Caco-2 (cell line): ENCODE results near the gene NXPH3. TPM values are rescaled to one million over a fixed set of nuclear protein-coding genes. Genes with fewer than 3 reads are reported as not detected.
A peak's percentile ranks its signal among the peaks of the same experiment; 100 is the strongest.

ENCODE experiments used
- BruUV-seq: library from RNA; stranded (reverse); fragments of 400-500 nt; replicated peaks from 2 replicates; lab custom pipeline; 2021; lab: Mats Ljungman, UMichigan
- CTCF ChIA-PET: fragments of 300-600 bp; sonication (Branson Sonifier 250); formaldehyde crosslinking; loops from one replicate; lab custom pipeline; 2022; ENCODE audit warnings: antibody characterized with exemption; lab: Charles Lee
- POLR2A ChIA-PET: fragments of 300-600 bp; sonication (Branson Sonifier 250); formaldehyde crosslinking; loops from one replicate; lab custom pipeline; 2022; ENCODE audit warnings: antibody characterized with exemption; lab: Charles Lee
- DNase-seq, 2 experiments: peaks; one replicate each; pipeline versions ENCODE4 v3.0.0 to v3.0.0-alpha.2; 2020 to 2022
- H3K27me3 ChIP-seq: replicated peaks from 2 replicates; pipeline ENCODE4 v1.6.0; 2011; ENCODE audit warnings: low read length; ENCODE audit not compliant: control insufficient read depth, insufficient read depth
- H3K36me3 ChIP-seq: 2 replicates; pipeline ENCODE4 v1.5.1; 2011; ENCODE audit warnings: low read length; ENCODE audit not compliant: control insufficient read depth, insufficient read depth
- H3K4me1 ChIP-seq: fragments of 250-450 bp; sonication (Bioruptor Pico); 2 replicates; pipeline ENCODE4 v1.5.1; 2020; ENCODE audit warnings: mild to moderate bottlenecking
- H3K4me3 ChIP-seq: 2 replicates; pipeline ENCODE4 v1.5.1; 2011; ENCODE audit warnings: low read depth, mild to moderate bottlenecking, control low read depth, low read length
- H3K9me3 ChIP-seq: fragments of 250-450 bp; sonication (Bioruptor Pico); 2 replicates; pipeline ENCODE4 v1.5.1; 2020; ENCODE audit warnings: mild to moderate bottlenecking, moderate library complexity
- H3K27ac Mint-ChIP-seq: one replicate; pipeline ENCODE4 v1.8.0; 2022; ENCODE audit warnings: mixed read lengths; ENCODE audit not compliant: unreplicated experiment
- H3K27me3 Mint-ChIP-seq: one replicate; pipeline ENCODE4 v1.8.0; 2022; ENCODE audit warnings: mixed read lengths; ENCODE audit not compliant: insufficient read depth, unreplicated experiment
- H3K36me3 Mint-ChIP-seq: one replicate; pipeline ENCODE4 v1.8.0; 2022; ENCODE audit warnings: mild to moderate bottlenecking, mixed read lengths; ENCODE audit not compliant: insufficient read depth, unreplicated experiment
- H3K4me1 Mint-ChIP-seq: one replicate; pipeline ENCODE4 v1.8.0; 2022; ENCODE audit warnings: low read depth, mixed read lengths; ENCODE audit not compliant: unreplicated experiment
- H3K4me3 Mint-ChIP-seq: one replicate; pipeline ENCODE4 v1.8.0; 2022; ENCODE audit warnings: mild to moderate bottlenecking, moderate library complexity, mixed read lengths; ENCODE audit not compliant: unreplicated experiment
- H3K9me3 Mint-ChIP-seq: one replicate; pipeline ENCODE4 v1.8.0; 2022; ENCODE audit warnings: mixed read lengths; ENCODE audit not compliant: unreplicated experiment
- intact Hi-C: fragments of 100-400 bp; cut with micrococcal nuclease; formaldehyde crosslinking; loops from one replicate; pipeline ENCODE4 v1.10.0; 2022; ENCODE audit not compliant: unreplicated experiment
- total RNA-seq: library from RNA; stranded (reverse); gene quantifications from 2 replicates; pipeline ENCODE4 v1.2.3, GENCODE V29; 2022
- TF ChIP-seq, protein P1 (sequence below), 2 experiments: fragments of 200-600 bp in 1 of 2; IDR thresholded peaks; 1 replicate in 1 of 2; 2 replicates in 1 of 2; pipeline versions ENCODE4 v1.5.1 to v1.8.0; 2011 to 2022; ENCODE audit warnings: antibody characterized with exemption in 1 of 2, control low read depth in 1 of 2, inconsistent platforms in 1 of 2, low read depth in 1 of 2, low read length in 1 of 2, mild to moderate bottlenecking in 1 of 2, moderate library complexity in 1 of 2; ENCODE audit not compliant: insufficient read depth in 1 of 2, severe bottlenecking in 1 of 2, unreplicated experiment in 1 of 2

NXPH3 gene
- total RNA-seq, 1 experiment from 2014 or later, result 2.0 TPM

DNA sequence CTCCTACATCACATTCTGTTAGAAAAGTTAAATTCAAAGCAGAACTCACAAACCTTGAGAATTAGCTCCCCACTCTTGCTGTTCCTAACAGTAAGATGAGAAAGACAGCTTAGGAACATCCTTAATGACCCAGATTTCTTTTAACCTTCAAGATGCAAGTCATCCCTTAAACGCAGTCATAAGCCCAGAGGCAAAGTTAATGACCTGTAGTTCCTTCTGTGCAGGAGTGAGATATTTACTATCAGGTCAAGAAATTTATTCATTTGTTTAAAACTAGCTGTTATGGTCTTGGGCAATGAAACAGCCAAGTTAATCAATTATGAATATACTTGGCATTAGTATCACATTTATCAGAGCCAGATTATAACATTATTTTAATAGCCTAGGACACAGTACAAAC lies 37.1 kb downstream of the NXPH3 start:
- intact Hi-C loops, result no loop called here
- Mint-ChIP-seq H3K36me3 (peaks cover 46% of the 10 kb centered on the region), H3K27ac (no peak overlapping the region), H3K9me3 (no peaks in the 10 kb centered on the region), H3K4me1 (no peaks in the 10 kb centered on the region), H3K4me3 (no peak overlapping the region), H3K27me3 (no peaks in the 10 kb centered on the region)
- TF ChIP-seq, protein P1, sequence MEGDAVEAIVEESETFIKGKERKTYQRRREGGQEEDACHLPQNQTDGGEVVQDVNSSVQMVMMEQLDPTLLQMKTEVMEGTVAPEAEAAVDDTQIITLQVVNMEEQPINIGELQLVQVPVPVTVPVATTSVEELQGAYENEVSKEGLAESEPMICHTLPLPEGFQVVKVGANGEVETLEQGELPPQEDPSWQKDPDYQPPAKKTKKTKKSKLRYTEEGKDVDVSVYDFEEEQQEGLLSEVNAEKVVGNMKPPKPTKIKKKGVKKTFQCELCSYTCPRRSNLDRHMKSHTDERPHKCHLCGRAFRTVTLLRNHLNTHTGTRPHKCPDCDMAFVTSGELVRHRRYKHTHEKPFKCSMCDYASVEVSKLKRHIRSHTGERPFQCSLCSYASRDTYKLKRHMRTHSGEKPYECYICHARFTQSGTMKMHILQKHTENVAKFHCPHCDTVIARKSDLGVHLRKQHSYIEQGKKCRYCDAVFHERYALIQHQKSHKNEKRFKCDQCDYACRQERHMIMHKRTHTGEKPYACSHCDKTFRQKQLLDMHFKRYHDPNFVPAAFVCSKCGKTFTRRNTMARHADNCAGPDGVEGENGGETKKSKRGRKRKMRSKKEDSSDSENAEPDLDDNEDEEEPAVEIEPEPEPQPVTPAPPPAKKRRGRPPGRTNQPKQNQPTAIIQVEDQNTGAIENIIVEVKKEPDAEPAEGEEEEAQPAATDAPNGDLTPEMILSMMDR (IDR thresholded peaks at IDR 0.05; ENCODE audit: insufficient read depth in 1 of 2, low read depth in 1 of 2, low read length in 1 of 2, severe bottlenecking in 1 of 2, unreplicated experiment in 1 of 2), result no peak
- H3K9me3 ChIP-seq, result no peaks in the 10 kb centered on the region
- no peak for DNase-seq
- H3K36me3 ChIP-seq, result peaks cover 4% of the 10 kb centered on the region
- ChIA-PET POLR2A (interaction anchor here (0.5 to 0.6 kb wide), 2 partner anchors 176 to 309 kb away, joined by 6 to 7 read pairs; partner anchors contain the start of gene KAT7), CTCF (interaction anchor here (0.6 to 1.4 kb wide), 2 partner anchors 38 to 65 kb away, joined by 4 to 7 read pairs; no protein-coding TSS in a partner anchor)
- H3K4me3 ChIP-seq, result no peak overlapping the region
- peaks cover 5% of the 10 kb centered on the region; the same call in 1 of the 2 replicates for H3K4me1 ChIP-seq
- BruUV-seq, result no TSS peak
- no peaks in the 10 kb centered on the region for H3K27me3 ChIP-seq

- peaks cover 4% of the 10 kb centered on the region for H3K4me1 Mint-ChIP-seq
- H3K27ac Mint-ChIP-seq, result no peak overlapping the region
- H3K9me3 Mint-ChIP-seq, result no peaks in the 10 kb centered on the region
- Histone ChIP-seq H3K36me3 (peaks cover 4% of the 10 kb centered on the region), H3K9me3 (no peaks in the 10 kb centered on the region), H3K4me3 (no peak overlapping the region), H3K4me1 (peaks cover 10% of the 10 kb centered on the region), H3K27me3 (no peaks in the 10 kb centered on the region)
- intact Hi-C loops, result no loop called here
- TF ChIP-seq, protein P1 (IDR thresholded peaks at IDR 0.05; ENCODE audit: insufficient read depth in 1 of 2, low read depth in 1 of 2, low read length in 1 of 2, severe bottlenecking in 1 of 2, unreplicated experiment in 1 of 2), result no peak
- no peak for DNase-seq
- CTCF ChIA-PET, result interaction anchor here (0.6 to 1.4 kb wide), 2 partner anchors 38 to 64 kb away, joined by 4 to 7 read pairs; no protein-coding TSS in a partner anchor
- no TSS peak for BruUV-seq
- no peak overlapping the region for H3K4me3 Mint-ChIP-seq
- H3K27me3 Mint-ChIP-seq, result no peaks in the 10 kb centered on the region
- peaks cover 46% of the 10 kb centered on the region for H3K36me3 Mint-ChIP-seq
- POLR2A ChIA-PET, result interaction anchor here (0.5 to 0.6 kb wide), 2 partner anchors 175 to 309 kb away, joined by 6 to 7 read pairs; partner anchors contain the start of gene KAT7
Measured at GRCh38 chr17:49613182-49613800, 37.6 kb downstream of the NXPH3 start.

GRCh38 chr17:49616086-49616485 lies 40.4 kb downstream of the NXPH3 start:
- Mint-ChIP-seq H3K27me3 (no peaks in the 10 kb centered on the region), H3K9me3 (no peaks in the 10 kb centered on the region), H3K4me3 (no peak overlapping the region), H3K4me1 (peaks cover 12% of the 10 kb centered on the region), H3K36me3 (peaks cover 41% of the 10 kb centered on the region), H3K27ac (no peak overlapping the region)
- no TSS peak for BruUV-seq
- Histone ChIP-seq H3K4me1 (peaks cover 20% of the 10 kb centered on the region), H3K27me3 (no peaks in the 10 kb centered on the region), H3K4me3 (no peak overlapping the region), H3K36me3 (peaks cover 10% of the 10 kb centered on the region), H3K9me3 (no peaks in the 10 kb centered on the region)
- intact Hi-C loops, result no loop called here
- ChIA-PET CTCF (interaction anchor here (1.3 kb wide), 1 partner anchor 17 kb away, joined by 3 read pairs; no protein-coding TSS in a partner anchor), POLR2A (interaction anchor here (0.6 kb wide), 1 partner anchor 61 kb away, joined by 4 read pairs; no protein-coding TSS in a partner anchor)
- TF ChIP-seq, protein P1 (IDR thresholded peaks at IDR 0.05; ENCODE audit: insufficient read depth in 1 of 2, low read depth in 1 of 2, low read length in 1 of 2, severe bottlenecking in 1 of 2, unreplicated experiment in 1 of 2), result peak; percentile 36 to 58
- peak in 1 of 2 experiments; percentile 31 for DNase-seq
